Measurements from ENCODE around the gene KLK14. TPM values are rescaled to one million over a fixed set of nuclear protein-coding genes. Genes with fewer than 3 reads are reported as not detected.
A peak's percentile ranks its signal among the peaks of the same experiment; 100 is the strongest.

The KLK14 gene
- total and polyA plus RNA-seq, 2 experiments from 2014 or later: not detected

GRCh38 chr19:51060336-51060735 lies 22.4 kb downstream of the KLK14 start:
- Histone ChIP-seq H4K20me1 (ENCODE audit: insufficient read depth) (no peaks in the 10 kb centered on the region), H3K36me3 (ENCODE audit: low read depth) (no peaks in the 10 kb centered on the region), H3K9ac (no peak overlapping the region), H3F3A (ENCODE audit: insufficient read depth) (no peaks in the 10 kb centered on the region), H3K27ac (no peak overlapping the region), H3K79me2 (ENCODE audit: insufficient read depth) (no peaks in the 10 kb centered on the region), H3K9me2 (ENCODE audit: insufficient read depth) (no peaks in the 10 kb centered on the region), H2AFZ (no peak overlapping the region), H3K4me1 (ENCODE audit: insufficient read depth) (no peaks in the 10 kb centered on the region), H3K4me3 (no peak overlapping the region), H3K4me2 (ENCODE audit: unreplicated experiment) (no peak overlapping the region), H3K27me3 (replicated peaks; ENCODE audit: insufficient read depth) (0 out of 2 replicates have a peak, but pooled peaks cover 5% of the 10 kb centered on the region), H3K9me3 (ENCODE audit: low read depth) (no peaks in the 10 kb centered on the region)
- in situ Hi-C loops (cut with MboI): no loop called here
- TF ChIP-seq EZH2phosphoT487 (IDR thresholded peaks at IDR 0.05; ENCODE audit: insufficient read depth, low read depth) (no peak), EZH2 (IDR thresholded peaks at IDR 0.05; ENCODE audit: insufficient read depth, poor library complexity, severe bottlenecking) (no peak)
- no peak for DNase-seq
- WGBS, 2 experiments (ENCODE audit: low coverage in 1 of 2, low lambda C conversion rate in 2 of 2, missing lambda C conversion rate in 2 of 2): 29 to 44% methylated on average over 4 of the region's 4 CpGs

DNA sequence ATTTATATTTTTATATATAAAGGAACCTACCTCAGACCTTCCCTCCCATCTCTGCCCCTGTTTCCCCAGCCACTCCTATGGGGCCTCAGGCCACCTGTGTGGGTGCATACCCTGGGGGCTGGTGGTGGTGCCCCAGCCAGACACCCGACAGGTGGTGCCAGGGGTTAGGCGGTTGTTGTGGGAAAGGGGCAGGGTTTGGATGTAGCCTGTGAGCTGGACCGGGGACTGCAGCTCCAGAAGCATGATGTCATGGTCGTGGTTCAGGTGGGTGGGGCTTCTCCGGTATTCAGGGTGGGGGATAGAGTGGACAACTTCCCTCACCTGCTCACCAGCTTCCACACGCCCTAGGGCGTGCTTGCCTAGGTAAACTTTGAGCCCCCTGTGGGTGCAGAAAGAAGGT lies 23.0 kb downstream of the KLK14 start:
- H3K9me3 ChIP-seq (ENCODE audit: low read depth): no peaks in the 10 kb centered on the region
- H3K9me2 ChIP-seq (ENCODE audit: insufficient read depth): no peaks in the 10 kb centered on the region
- in situ Hi-C loops (cut with MboI): no loop called here
- no peak overlapping the region for H3K4me3 ChIP-seq
- no peaks in the 10 kb centered on the region for H3F3A ChIP-seq (ENCODE audit: insufficient read depth)
- H4K20me1 ChIP-seq (ENCODE audit: insufficient read depth): no peaks in the 10 kb centered on the region
- no peaks in the 10 kb centered on the region for H3K79me2 ChIP-seq (ENCODE audit: insufficient read depth)
- H3K9ac ChIP-seq: no peak overlapping the region
- H3K27ac ChIP-seq: no peak overlapping the region
- TF ChIP-seq EZH2 (IDR thresholded peaks at IDR 0.05; ENCODE audit: insufficient read depth, poor library complexity, severe bottlenecking) (no peak), EZH2phosphoT487 (IDR thresholded peaks at IDR 0.05; ENCODE audit: insufficient read depth, low read depth) (no peak)
- DNase-seq: no peak
- H3K36me3 ChIP-seq (ENCODE audit: low read depth): no peaks in the 10 kb centered on the region
- H3K27me3 ChIP-seq (replicated peaks; ENCODE audit: insufficient read depth): 0 out of 2 replicates have a peak, but pooled peaks cover 5% of the 10 kb centered on the region
- no peak overlapping the region for H3K4me2 ChIP-seq (ENCODE audit: unreplicated experiment)
- no peaks in the 10 kb centered on the region for H3K4me1 ChIP-seq (ENCODE audit: insufficient read depth)
- H2AFZ ChIP-seq: no peak overlapping the region
- 30 to 47% methylated on average over 7 of the region's 7 CpGs for WGBS, 2 experiments (ENCODE audit: low coverage in 1 of 2, low lambda C conversion rate in 2 of 2, missing lambda C conversion rate in 2 of 2)

DNA sequence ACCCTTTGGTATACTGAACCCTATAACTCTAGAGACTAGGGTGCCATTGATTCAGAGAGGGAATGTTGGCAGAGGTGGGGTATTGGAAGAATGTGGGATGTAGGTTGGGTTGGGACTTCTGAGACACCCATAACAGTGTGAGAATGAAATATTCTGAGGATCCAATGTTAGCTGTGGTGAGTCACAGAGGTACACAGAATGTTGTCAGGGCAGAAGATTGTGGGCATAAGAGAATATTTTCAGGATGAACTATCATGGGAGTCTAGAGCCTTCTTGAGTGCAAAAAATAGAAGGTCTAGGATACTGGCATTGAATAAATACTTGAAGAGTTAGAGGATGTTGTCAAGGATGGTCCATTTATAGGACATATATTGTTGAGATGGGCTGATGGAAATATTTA lies 26.8 kb downstream of the KLK14 start:
- Histone ChIP-seq H3K36me3 (ENCODE audit: low read depth) (no peaks in the 10 kb centered on the region), H3K27me3 (replicated peaks; ENCODE audit: insufficient read depth) (peaks cover 12% of the 10 kb centered on the region; the same call in 1 of the 2 replicates), H3K79me2 (ENCODE audit: insufficient read depth) (no peaks in the 10 kb centered on the region), H3K4me1 (ENCODE audit: insufficient read depth) (no peaks in the 10 kb centered on the region), H3F3A (ENCODE audit: insufficient read depth) (no peaks in the 10 kb centered on the region), H3K9me3 (ENCODE audit: low read depth) (no peaks in the 10 kb centered on the region), H3K4me3 (no peak overlapping the region), H3K9me2 (ENCODE audit: insufficient read depth) (no peaks in the 10 kb centered on the region), H3K4me2 (ENCODE audit: unreplicated experiment) (no peak overlapping the region), H3K27ac (no peak overlapping the region), H4K20me1 (ENCODE audit: insufficient read depth) (no peaks in the 10 kb centered on the region), H3K9ac (no peak overlapping the region), H2AFZ (no peak overlapping the region)
- in situ Hi-C loops (cut with MboI): no loop called here
- no peak for TF ChIP-seq EZH2 (IDR thresholded peaks at IDR 0.05; ENCODE audit: insufficient read depth, poor library complexity, severe bottlenecking)
- no peak for TF ChIP-seq EZH2phosphoT487 (IDR thresholded peaks at IDR 0.05; ENCODE audit: insufficient read depth, low read depth)
- peak; percentile 11 for DNase-seq

- Histone ChIP-seq H3K4me3 (no peak overlapping the region), H3K27me3 (replicated peaks; ENCODE audit: insufficient read depth) (no peaks in the 10 kb centered on the region), H3K79me2 (ENCODE audit: insufficient read depth) (no peaks in the 10 kb centered on the region), H2AFZ (no peak overlapping the region), H4K20me1 (ENCODE audit: insufficient read depth) (no peaks in the 10 kb centered on the region), H3K9me3 (ENCODE audit: low read depth) (no peaks in the 10 kb centered on the region), H3K9me2 (ENCODE audit: insufficient read depth) (no peaks in the 10 kb centered on the region), H3F3A (ENCODE audit: insufficient read depth) (no peaks in the 10 kb centered on the region), H3K9ac (no peak overlapping the region), H3K4me1 (ENCODE audit: insufficient read depth) (no peaks in the 10 kb centered on the region), H3K27ac (no peak overlapping the region), H3K4me2 (ENCODE audit: unreplicated experiment) (no peak overlapping the region), H3K36me3 (ENCODE audit: low read depth) (no peaks in the 10 kb centered on the region)
- no peak for TF ChIP-seq EZH2phosphoT487 (IDR thresholded peaks at IDR 0.05; ENCODE audit: insufficient read depth, low read depth)
- TF ChIP-seq EZH2 (IDR thresholded peaks at IDR 0.05; ENCODE audit: insufficient read depth, poor library complexity, severe bottlenecking): no peak
- DNase-seq: no peak
- in situ Hi-C loops (cut with MboI): no loop called here
- WGBS, 2 experiments (ENCODE audit: low coverage in 1 of 2, low lambda C conversion rate in 2 of 2, missing lambda C conversion rate in 2 of 2): 1 to 8% methylated on average over 3 to 4 of the region's 4 CpGs
Measured at GRCh38 chr19:51047031-51047335, 35.7 kb downstream of the KLK14 start.

DNA sequence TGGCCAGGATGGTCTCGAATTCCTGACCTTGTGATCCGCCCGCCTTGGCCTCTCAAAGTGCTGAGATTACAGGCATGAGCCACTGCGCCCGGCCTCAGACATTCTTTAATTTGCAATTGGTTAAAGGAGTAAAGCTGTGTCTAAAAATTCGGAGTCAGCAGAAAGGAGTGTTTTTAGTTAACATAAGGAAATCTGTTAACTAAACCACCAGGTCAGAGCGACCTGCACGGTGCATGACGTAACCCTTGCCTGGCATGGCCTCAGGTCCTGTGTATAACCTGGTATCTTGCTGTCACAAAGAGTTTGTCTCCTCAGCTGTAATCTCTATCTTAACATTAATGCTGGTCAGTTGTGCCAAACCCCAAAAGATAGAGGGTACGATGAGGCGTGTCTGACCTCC lies 38.4 kb downstream of the KLK14 start:
- Histone ChIP-seq H3K4me2 (ENCODE audit: unreplicated experiment) (no peak overlapping the region), H2AFZ (no peak overlapping the region), H3K4me3 (no peak overlapping the region), H3K4me1 (ENCODE audit: insufficient read depth) (no peaks in the 10 kb centered on the region), H3K9me3 (ENCODE audit: low read depth) (no peaks in the 10 kb centered on the region), H3K79me2 (ENCODE audit: insufficient read depth) (no peaks in the 10 kb centered on the region), H3K27me3 (replicated peaks; ENCODE audit: insufficient read depth) (no peaks in the 10 kb centered on the region), H3K9ac (no peak overlapping the region), H3K27ac (no peak overlapping the region), H3K9me2 (ENCODE audit: insufficient read depth) (no peaks in the 10 kb centered on the region), H3K36me3 (ENCODE audit: low read depth) (no peaks in the 10 kb centered on the region), H4K20me1 (ENCODE audit: insufficient read depth) (no peaks in the 10 kb centered on the region), H3F3A (ENCODE audit: insufficient read depth) (no peaks in the 10 kb centered on the region)
- in situ Hi-C loops (cut with MboI): no loop called here
- no peak for TF ChIP-seq EZH2 (IDR thresholded peaks at IDR 0.05; ENCODE audit: insufficient read depth, poor library complexity, severe bottlenecking)
- TF ChIP-seq EZH2phosphoT487 (IDR thresholded peaks at IDR 0.05; ENCODE audit: insufficient read depth, low read depth): no peak
- WGBS, 2 experiments (ENCODE audit: low coverage in 1 of 2, low lambda C conversion rate in 2 of 2, missing lambda C conversion rate in 2 of 2): 62 to 63% methylated on average over 11 of the region's 11 CpGs
- no peak for DNase-seq
